Activated naive CD8-positive, alpha-beta T cell treated with anti-CD3 and anti-CD28 coated beads for 36 hours (primary cell): Measurements from ENCODE around the gene ATXN3L. TPM values are rescaled to one million over a fixed set of nuclear protein-coding genes. Genes with fewer than 3 reads are reported as not detected.
"Not testable (repeated sequence)": the region's sequence is repeated elsewhere in the genome, so short reads cannot be mapped to it uniquely, and the experiment has no call there.

Source experiments
- DNase-seq: peaks from one replicate; pipeline ENCODE4 v3.0.0; 2021
- H3K27ac Mint-ChIP-seq: one replicate; pipeline ENCODE4 v1.8.0; 2022; ENCODE audit warnings: mild to moderate bottlenecking, moderate library complexity, mixed read lengths
- H3K27me3 Mint-ChIP-seq: one replicate; pipeline ENCODE4 v1.8.0; 2022; ENCODE audit warnings: mild to moderate bottlenecking, mixed read lengths
- H3K36me3 Mint-ChIP-seq: one replicate; pipeline ENCODE4 v1.8.0; 2021; ENCODE audit warnings: mild to moderate bottlenecking, mixed read lengths
- H3K4me1 Mint-ChIP-seq: one replicate; pipeline ENCODE4 v1.8.0; 2021; ENCODE audit warnings: mixed read lengths
- H3K4me3 Mint-ChIP-seq: one replicate; pipeline ENCODE4 v1.8.0; 2022; ENCODE audit warnings: mild to moderate bottlenecking, moderate library complexity, mixed read lengths
- H3K9me3 Mint-ChIP-seq: one replicate; pipeline ENCODE4 v1.8.0; 2022; ENCODE audit warnings: mixed read lengths
- total RNA-seq, 2 experiments: library from RNA; stranded (reverse); gene quantifications; one replicate each; pipeline ENCODE4 v1.2.3, GENCODE V29; 2021

The ATXN3L gene
- total RNA-seq, 2 experiments from 2014 or later: not detected

GRCh38 chrX:13334491-13334890, 14.6 kb upstream of the ATXN3L start:
- no peaks in the 10 kb centered on the region for H3K4me1 Mint-ChIP-seq
- H3K27me3 Mint-ChIP-seq: no peaks in the 10 kb centered on the region
- H3K4me3 Mint-ChIP-seq: no peak overlapping the region
- no peak overlapping the region for H3K27ac Mint-ChIP-seq
- no peaks in the 10 kb centered on the region for H3K36me3 Mint-ChIP-seq
- H3K9me3 Mint-ChIP-seq: no peaks in the 10 kb centered on the region
- DNase-seq: no peak

GRCh38 chrX:13330446-13330845, 10.6 kb upstream of the ATXN3L start:
- H3K27ac Mint-ChIP-seq: no peak overlapping the region
- H3K4me1 Mint-ChIP-seq: no peaks in the 10 kb centered on the region
- no peaks in the 10 kb centered on the region for H3K9me3 Mint-ChIP-seq
- no peaks in the 10 kb centered on the region for H3K27me3 Mint-ChIP-seq
- DNase-seq: no peak
- H3K36me3 Mint-ChIP-seq: no peaks in the 10 kb centered on the region
- H3K4me3 Mint-ChIP-seq: no peak overlapping the region

GRCh38 chrX:13327666-13328065, 7.8 kb upstream of the ATXN3L start:
- no peak for DNase-seq
- Mint-ChIP-seq H3K9me3 (no peaks in the 10 kb centered on the region), H3K36me3 (no peaks in the 10 kb centered on the region), H3K4me1 (no peaks in the 10 kb centered on the region), H3K27ac (no peak overlapping the region), H3K27me3 (no peaks in the 10 kb centered on the region), H3K4me3 (no peak overlapping the region)

- Mint-ChIP-seq H3K36me3 (no peaks in the 10 kb centered on the region), H3K4me3 (no peak overlapping the region), H3K9me3 (no peaks in the 10 kb centered on the region), H3K27ac (no peak overlapping the region), H3K27me3 (no peaks in the 10 kb centered on the region), H3K4me1 (no peaks in the 10 kb centered on the region)
- DNase-seq: no peak
Observed at GRCh38 chrX:13323241-13323640, 3.4 kb upstream of the ATXN3L start.

GRCh38 chrX:13317366-13317765, 2.5 kb downstream of the ATXN3L start:
- no peak for DNase-seq
- Mint-ChIP-seq H3K4me3 (no peak overlapping the region), H3K4me1 (no peaks in the 10 kb centered on the region), H3K9me3 (no peaks in the 10 kb centered on the region), H3K27me3 (no peaks in the 10 kb centered on the region), H3K36me3 (no peaks in the 10 kb centered on the region), H3K27ac (no peak overlapping the region)

- H3K36me3 Mint-ChIP-seq: no peaks in the 10 kb centered on the region
- DNase-seq: no peak
- H3K4me1 Mint-ChIP-seq: no peaks in the 10 kb centered on the region
- H3K27me3 Mint-ChIP-seq: no peaks in the 10 kb centered on the region
- no peak overlapping the region for H3K4me3 Mint-ChIP-seq
- H3K9me3 Mint-ChIP-seq: no peaks in the 10 kb centered on the region
- no peak overlapping the region for H3K27ac Mint-ChIP-seq
Observed at GRCh38 chrX:13311560-13311959, 8.3 kb downstream of the ATXN3L start.

GRCh38 chrX:13309631-13310030, 10.2 kb downstream of the ATXN3L start:
- Mint-ChIP-seq H3K36me3 (no peaks in the 10 kb centered on the region), H3K4me3 (no peak overlapping the region), H3K9me3 (no peaks in the 10 kb centered on the region), H3K27ac (no peak overlapping the region), H3K4me1 (no peaks in the 10 kb centered on the region), H3K27me3 (no peaks in the 10 kb centered on the region)
- DNase-seq: no peak

GRCh38 chrX:13307041-13307440, 12.8 kb downstream of the ATXN3L start:
- peaks cover 8% of the 10 kb centered on the region for H3K9me3 Mint-ChIP-seq

GRCh38 chrX:13305108-13305507, 14.7 kb downstream of the ATXN3L start:
- no peak for DNase-seq
- Mint-ChIP-seq H3K36me3 (peaks cover 5% of the 10 kb centered on the region), H3K4me3 (no peak overlapping the region), H3K27me3 (no peaks in the 10 kb centered on the region), H3K4me1 (peaks cover 10% of the 10 kb centered on the region), H3K9me3 (peaks cover 8% of the 10 kb centered on the region), H3K27ac (no peak overlapping the region)

More at GRCh38 chrX:13307041-13307440, 12.8 kb downstream of the ATXN3L start:
- Mint-ChIP-seq H3K27me3 (no peaks in the 10 kb centered on the region), H3K4me3 (no peak overlapping the region), H3K27ac (no peak overlapping the region), H3K4me1 (peaks cover 4% of the 10 kb centered on the region), H3K36me3 (peaks cover 5% of the 10 kb centered on the region)
- no peak for DNase-seq

- no peak for DNase-seq
- H3K4me3 Mint-ChIP-seq: no peak overlapping the region
- H3K4me1 Mint-ChIP-seq: peaks cover 15% of the 10 kb centered on the region
- H3K27me3 Mint-ChIP-seq: no peaks in the 10 kb centered on the region
- H3K27ac Mint-ChIP-seq: no peak overlapping the region
- peaks cover 5% of the 10 kb centered on the region for H3K36me3 Mint-ChIP-seq
- H3K9me3 Mint-ChIP-seq: peaks cover 8% of the 10 kb centered on the region
Observed at GRCh38 chrX:13304052-13304451, 15.8 kb downstream of the ATXN3L start.

- H3K27me3 Mint-ChIP-seq, H3K27ac Mint-ChIP-seq, H3K4me3 Mint-ChIP-seq, H3K36me3 Mint-ChIP-seq, DNase-seq, H3K9me3 Mint-ChIP-seq: not testable (repeated sequence)
- H3K4me1 Mint-ChIP-seq: peaks cover 15% of the 10 kb centered on the region
Observed at GRCh38 chrX:13303248-13303647, 16.6 kb downstream of the ATXN3L start.

- Mint-ChIP-seq H3K4me1 (peaks cover 15% of the 10 kb centered on the region), H3K9me3 (peaks cover 8% of the 10 kb centered on the region), H3K27ac (no peak overlapping the region), H3K27me3 (no peaks in the 10 kb centered on the region), H3K4me3 (no peak overlapping the region), H3K36me3 (peaks cover 5% of the 10 kb centered on the region)
- DNase-seq: no peak
Observed at GRCh38 chrX:13298836-13299235, 21.0 kb downstream of the ATXN3L start.

- no peak for DNase-seq
- H3K4me3 Mint-ChIP-seq: no peak overlapping the region
- H3K36me3 Mint-ChIP-seq: no peaks in the 10 kb centered on the region
- H3K27ac Mint-ChIP-seq: no peak overlapping the region
- H3K4me1 Mint-ChIP-seq: peaks cover 11% of the 10 kb centered on the region
- no peaks in the 10 kb centered on the region for H3K9me3 Mint-ChIP-seq
- H3K27me3 Mint-ChIP-seq: no peaks in the 10 kb centered on the region
Observed at GRCh38 chrX:13295841-13296240, 24.0 kb downstream of the ATXN3L start.

- Mint-ChIP-seq H3K4me3 (no peak overlapping the region), H3K4me1 (no peaks in the 10 kb centered on the region), H3K27ac (no peak overlapping the region), H3K9me3 (no peaks in the 10 kb centered on the region), H3K27me3 (no peaks in the 10 kb centered on the region), H3K36me3 (no peaks in the 10 kb centered on the region)
- DNase-seq: no peak
Observed at GRCh38 chrX:13293700-13294099, 26.2 kb downstream of the ATXN3L start.

GRCh38 chrX:13290891-13291614, 28.8 kb downstream of the ATXN3L start:
- Mint-ChIP-seq H3K4me1 (no peaks in the 10 kb centered on the region), H3K4me3 (no peak overlapping the region), H3K27me3 (no peaks in the 10 kb centered on the region), H3K9me3 (no peaks in the 10 kb centered on the region), H3K36me3 (no peaks in the 10 kb centered on the region), H3K27ac (no peak overlapping the region)
- no peak for DNase-seq

GRCh38 chrX:13288671-13289070, 31.2 kb downstream of the ATXN3L start:
- Mint-ChIP-seq H3K4me1 (no peaks in the 10 kb centered on the region), H3K27me3 (no peaks in the 10 kb centered on the region), H3K4me3 (no peak overlapping the region), H3K27ac (no peak overlapping the region), H3K9me3 (peaks cover 3% of the 10 kb centered on the region), H3K36me3 (peaks cover 3% of the 10 kb centered on the region)
- DNase-seq: no peak
